GM12891 (cell line): ENCODE results near the gene TFR2.
A peak's percentile ranks its signal among the peaks of the same experiment; 100 is the strongest.

Experiments
- DNase-seq: peaks from one replicate; pipeline ENCODE4 v3.0.0; 2011; ENCODE audit warnings: low spot score; ENCODE audit not compliant: insufficient read length
- FAIRE-seq: peaks from 2 replicates; lab custom pipeline; 2011; peaks lifted over from hg19 to GRCh38; lab: Jason Lieb, UNC
- PAX5 ChIP-seq: IDR thresholded peaks from 2 replicates; pipeline ENCODE4 v1.6.1; 2011; ENCODE audit warnings: low read length, moderate library complexity, mild to moderate bottlenecking; ENCODE audit not compliant: insufficient read depth, severe bottlenecking
- POLR2A ChIP-seq: IDR thresholded peaks from 2 replicates; pipeline ENCODE4 v1.6.1; 2011; ENCODE audit warnings: low read depth, low read length, control low read depth
- POLR2AphosphoS5 ChIP-seq: IDR thresholded peaks from 2 replicates; pipeline ENCODE4 v1.6.1; 2011; ENCODE audit warnings: low read depth, low read length, control low read depth
- POU2F2 ChIP-seq: IDR thresholded peaks from 2 replicates; pipeline ENCODE4 v1.6.1; 2011; ENCODE audit warnings: low read depth, mild to moderate bottlenecking, control low read depth, low read length, moderate library complexity
- SPI1 ChIP-seq: IDR thresholded peaks from 2 replicates; pipeline ENCODE4 v1.6.1; 2011; ENCODE audit warnings: low read depth, low read length, control low read depth
- TAF1 ChIP-seq: IDR thresholded peaks from 2 replicates; pipeline ENCODE4 v1.6.1; 2011; ENCODE audit warnings: low read depth, low read length, control low read depth

Gene TFR2

DNA sequence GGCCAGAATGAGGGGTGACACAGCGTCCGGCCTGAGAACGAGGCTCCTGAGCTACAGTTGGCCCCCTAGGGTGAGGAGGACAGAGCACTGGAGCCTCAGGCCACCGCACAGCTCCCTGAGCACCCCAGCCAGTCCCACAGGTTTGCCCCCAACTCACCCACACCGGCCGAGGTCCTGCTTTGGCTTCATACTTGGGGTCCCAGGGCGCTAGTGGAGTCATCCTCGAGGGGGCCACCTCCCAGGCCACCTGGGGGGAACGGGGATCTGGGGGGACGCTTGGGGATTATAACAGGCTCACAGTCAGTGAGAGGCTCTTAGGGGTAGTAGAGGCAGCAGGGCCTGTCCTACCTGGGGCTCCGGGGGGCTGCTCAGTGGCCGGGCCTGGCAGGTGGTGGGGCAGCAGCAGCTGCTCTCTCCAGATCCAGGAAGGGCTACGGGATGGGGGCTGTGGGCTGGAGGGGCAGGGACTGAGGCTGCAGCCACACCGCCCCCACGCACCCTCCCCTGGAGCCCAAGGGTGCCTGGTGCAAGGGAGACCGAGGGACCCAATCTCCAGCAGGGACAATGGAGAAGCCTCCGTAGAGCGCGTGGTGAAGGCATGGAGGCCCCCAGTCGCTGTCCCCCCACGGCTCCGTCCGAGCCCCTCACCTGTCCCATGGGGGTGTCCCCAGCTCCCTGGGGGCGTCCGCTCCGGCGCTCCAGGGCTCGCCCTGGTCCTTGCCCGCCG lies 68.2 kb downstream of the TFR2 start:
- TF ChIP-seq POLR2A (no peak), POLR2AphosphoS5 (peak; percentile 36; the same call in 1 of the 2 replicates), POU2F2 (no peak), TAF1 (no peak)
- FAIRE-seq: no peak
- no peak for DNase-seq

DNA sequence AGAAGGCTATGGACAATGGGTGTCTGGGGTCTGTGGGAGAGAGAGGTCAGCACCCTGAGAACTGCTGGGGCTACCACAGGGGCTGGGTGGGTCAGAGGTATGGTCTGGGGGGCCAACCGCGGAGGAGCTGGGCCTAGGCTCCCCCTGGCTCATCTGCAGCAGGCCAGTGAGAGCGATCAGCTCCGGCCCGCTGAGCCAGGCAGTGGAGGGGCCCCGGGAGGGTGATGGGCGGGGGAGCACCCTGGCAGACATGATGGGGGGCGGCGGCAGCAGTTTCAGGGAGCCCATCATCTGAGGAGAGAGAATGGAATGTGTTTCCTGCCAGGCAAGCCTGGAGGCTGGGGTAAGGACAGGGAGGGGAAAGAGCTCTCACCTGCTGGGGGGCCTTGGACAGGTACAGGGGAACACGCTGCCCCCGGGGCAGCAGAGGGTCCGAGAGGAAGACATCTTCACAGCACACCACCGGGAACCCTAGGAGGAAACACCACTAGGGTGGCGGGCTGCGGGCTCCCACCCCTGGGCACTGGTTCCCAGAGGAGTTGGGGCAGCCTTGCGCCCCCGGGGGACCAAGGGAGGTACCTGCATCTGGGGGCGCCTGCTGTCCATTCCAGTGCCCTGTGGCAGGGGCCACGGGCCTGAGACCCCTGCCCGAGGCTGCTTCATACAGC lies 68.9 kb downstream of the TFR2 start:
- FAIRE-seq (no peak), DNase-seq (no peak)

DNA sequence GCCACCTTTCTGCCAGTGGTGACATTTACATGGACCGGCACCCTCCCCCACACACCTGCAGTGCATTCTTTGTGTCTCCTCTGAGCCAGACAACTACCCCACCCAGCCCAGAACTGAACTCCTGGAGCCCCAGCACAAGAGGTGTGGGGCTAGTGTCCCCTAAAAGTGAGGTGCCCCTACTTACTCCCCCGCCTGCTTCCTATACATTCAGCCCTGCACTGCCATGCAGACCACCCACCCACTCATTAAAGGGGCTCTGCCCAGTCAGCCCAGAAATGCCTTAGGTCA lies 69.6 kb downstream of the TFR2 start:
- no peak for DNase-seq
- TF ChIP-seq POU2F2 (no peak), TAF1 (no peak), POLR2AphosphoS5 (no peak), POLR2A (no peak), PAX5 (no peak), SPI1 (no peak)
- FAIRE-seq: no peak

More for the DNA sequence above, 68.9 kb downstream of the TFR2 start:
- TF ChIP-seq SPI1: no peak
- no peak for TF ChIP-seq POU2F2
- no peak for TF ChIP-seq TAF1
- no peak for TF ChIP-seq POLR2AphosphoS5
- TF ChIP-seq PAX5: no peak
- TF ChIP-seq POLR2A: no peak

- no peak for TF ChIP-seq SPI1
- TF ChIP-seq POLR2A: no peak
- no peak for TF ChIP-seq POLR2AphosphoS5
- no peak for TF ChIP-seq POU2F2
- TF ChIP-seq TAF1: no peak
- TF ChIP-seq PAX5: no peak
- no peak for DNase-seq
- peak; percentile 20 for FAIRE-seq
Observed at GRCh38 chr7:100570954-100571828, 70.2 kb downstream of the TFR2 start.
